ENCODE results near the gene TNS1.
A peak's percentile ranks its signal among the peaks of the same experiment; 100 is the strongest.

TNS1 gene

GRCh38 chr2:218033590-218034496 lies 31.0 kb upstream of the TNS1 start:
- Mint-ChIP-seq H3K4me1 (peaks cover 4 to 13% of the 10 kb centered on the region in 2 donors), H3K27me3 (peaks cover 0 to 3% of the 10 kb centered on the region in 2 donors), H3K36me3 (no peaks in the 10 kb centered on the region), H3K27ac (no peak overlapping the region), H3K4me3 (peak overlapping the region; percentile 68 to 80), H3K9me3 (no peaks in the 10 kb centered on the region)
- DNase-seq: no peak
- ATAC-seq (replicated peaks): peak; percentile 27 to 28

- Mint-ChIP-seq H3K36me3 (no peaks in the 10 kb centered on the region), H3K27me3 (peaks cover 0 to 3% of the 10 kb centered on the region in 2 donors), H3K4me3 (no peak overlapping the region), H3K4me1 (peaks cover 6 to 13% of the 10 kb centered on the region in 2 donors), H3K27ac (no peak overlapping the region), H3K9me3 (no peaks in the 10 kb centered on the region)
- DNase-seq: no peak
- ATAC-seq (replicated peaks): no peak
Measured at GRCh38 chr2:218033208-218033589, 30.4 kb upstream of the TNS1 start.

DNA sequence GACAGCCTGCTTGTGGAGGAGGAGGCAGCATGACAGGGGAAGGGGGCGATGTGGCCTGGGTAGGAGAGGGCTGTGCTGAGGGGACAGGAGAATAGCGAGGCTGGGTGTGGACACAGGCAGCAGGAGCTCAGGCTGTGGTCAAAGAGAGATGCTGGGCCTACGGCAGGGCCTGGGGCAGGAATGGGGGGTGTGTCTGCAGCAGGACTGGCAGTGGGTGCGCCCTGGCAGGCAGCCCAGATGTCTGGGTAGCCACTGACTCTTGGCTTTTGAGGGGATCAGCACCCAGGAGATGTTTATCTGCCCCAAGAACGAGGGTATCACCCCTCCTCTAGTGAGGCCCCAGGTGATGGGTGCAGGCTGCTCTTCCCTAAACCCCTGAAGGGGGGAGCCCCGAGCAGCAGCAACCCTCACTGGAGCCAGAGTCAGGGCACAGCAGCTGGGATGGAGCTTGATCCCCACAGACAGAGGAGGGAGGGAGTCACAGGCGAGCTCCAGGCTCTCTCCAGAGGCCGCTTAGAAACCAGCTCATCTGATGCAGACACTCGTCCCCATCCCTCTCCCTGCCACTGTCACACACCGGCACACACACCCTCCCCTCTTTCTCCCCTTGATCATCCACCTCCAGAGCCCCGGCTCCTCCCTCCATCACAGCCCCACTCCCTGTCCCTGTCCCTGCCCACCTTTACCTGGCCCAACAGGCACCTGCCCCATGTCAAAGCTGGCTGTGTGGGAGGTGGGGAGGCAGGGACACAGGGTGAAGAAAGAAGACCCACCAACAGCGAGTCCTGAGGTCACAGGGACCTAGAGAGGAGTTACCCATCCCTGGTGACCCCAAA lies 29.8 kb upstream of the TNS1 start:
- H3K27ac Mint-ChIP-seq: no peak overlapping the region
- H3K27me3 Mint-ChIP-seq: peaks cover 0 to 3% of the 10 kb centered on the region in 2 donors
- DNase-seq: no peak
- no peak for ATAC-seq (replicated peaks)
- H3K4me1 Mint-ChIP-seq: peaks cover 8 to 13% of the 10 kb centered on the region in 2 donors
- no peaks in the 10 kb centered on the region for H3K9me3 Mint-ChIP-seq
- no peaks in the 10 kb centered on the region for H3K36me3 Mint-ChIP-seq
- H3K4me3 Mint-ChIP-seq: no peak overlapping the region

GRCh38 chr2:218031771-218032257 lies 29.0 kb upstream of the TNS1 start:
- H3K4me3 Mint-ChIP-seq: no peak overlapping the region
- H3K36me3 Mint-ChIP-seq: no peaks in the 10 kb centered on the region
- no peak for ATAC-seq (replicated peaks)
- no peaks in the 10 kb centered on the region for H3K9me3 Mint-ChIP-seq
- H3K4me1 Mint-ChIP-seq: peaks cover 8 to 13% of the 10 kb centered on the region in 2 donors
- DNase-seq: no peak
- H3K27ac Mint-ChIP-seq: no peak overlapping the region
- H3K27me3 Mint-ChIP-seq: peaks cover 0 to 3% of the 10 kb centered on the region in 2 donors

DNA sequence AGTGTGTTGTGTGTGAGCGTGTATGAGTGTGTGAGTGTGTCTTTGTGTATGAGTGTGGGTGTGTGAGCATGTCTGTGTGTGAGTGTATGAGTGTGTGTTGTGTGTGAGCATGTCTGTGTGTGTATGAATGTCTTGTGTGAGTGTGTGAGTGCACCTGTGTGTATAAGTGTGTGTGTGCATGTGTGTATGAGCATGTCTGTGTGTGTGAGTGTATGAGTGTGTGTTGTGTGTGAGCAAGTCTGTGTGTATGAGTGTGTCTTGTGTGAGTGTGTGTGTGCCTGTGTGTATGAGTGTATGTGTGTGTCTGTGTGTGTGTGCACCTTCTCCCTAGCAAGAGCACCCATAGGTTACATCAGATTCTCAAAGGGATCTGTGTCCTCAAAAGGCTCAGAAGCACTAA lies 28.5 kb upstream of the TNS1 start:
- no peak overlapping the region for H3K27ac Mint-ChIP-seq
- ATAC-seq (replicated peaks): no peak
- no peak overlapping the region for H3K4me3 Mint-ChIP-seq
- no peaks in the 10 kb centered on the region for H3K9me3 Mint-ChIP-seq
- no peaks in the 10 kb centered on the region for H3K36me3 Mint-ChIP-seq
- H3K4me1 Mint-ChIP-seq: peaks cover 8 to 13% of the 10 kb centered on the region in 2 donors
- no peak for DNase-seq
- H3K27me3 Mint-ChIP-seq: peaks cover 0 to 3% of the 10 kb centered on the region in 2 donors

DNA sequence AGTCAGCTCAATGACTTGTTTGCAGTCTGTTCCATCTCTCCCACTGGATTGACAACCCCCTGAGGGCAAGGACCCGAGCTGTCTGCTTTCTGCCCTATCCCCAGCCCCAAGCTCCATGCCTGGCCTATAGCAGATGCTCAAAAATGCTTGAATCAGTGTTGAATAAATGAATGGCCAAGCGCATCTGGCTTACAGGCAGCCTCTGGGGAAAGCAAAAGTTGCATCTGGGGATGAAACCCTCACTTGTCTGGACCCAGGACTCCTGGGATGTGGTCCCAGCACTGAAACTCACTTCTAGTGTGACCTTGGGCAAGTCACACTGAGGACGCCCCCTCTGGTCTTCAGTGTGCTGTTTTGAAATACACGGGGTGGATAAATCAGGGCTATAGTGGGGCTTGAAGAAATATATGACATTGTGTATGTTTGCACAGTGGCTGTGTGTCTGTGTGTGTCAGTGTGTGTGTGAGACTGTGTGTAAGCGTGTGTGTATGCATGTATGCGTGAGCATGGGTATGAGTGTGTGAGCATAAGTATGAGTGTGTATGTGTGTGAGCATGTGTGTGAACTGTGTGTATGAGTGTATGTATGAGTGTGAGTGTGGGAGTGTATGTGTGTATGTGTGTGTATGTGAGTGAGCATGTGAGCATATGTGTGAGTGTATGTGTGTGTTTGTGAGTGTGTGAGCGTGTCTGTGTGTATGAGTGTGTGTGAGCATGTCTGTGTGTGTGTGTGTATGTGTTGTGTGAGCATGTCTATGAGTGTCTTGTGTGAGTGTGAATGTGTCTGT lies 27.8 kb upstream of the TNS1 start:
- Mint-ChIP-seq H3K36me3 (no peaks in the 10 kb centered on the region), H3K4me1 (peaks cover 8 to 12% of the 10 kb centered on the region in 2 donors), H3K4me3 (no peak overlapping the region), H3K9me3 (no peaks in the 10 kb centered on the region), H3K27ac (no peak overlapping the region), H3K27me3 (peaks cover 0 to 3% of the 10 kb centered on the region in 2 donors)
- ATAC-seq (replicated peaks) (no peak), DNase-seq (no peak)

DNA sequence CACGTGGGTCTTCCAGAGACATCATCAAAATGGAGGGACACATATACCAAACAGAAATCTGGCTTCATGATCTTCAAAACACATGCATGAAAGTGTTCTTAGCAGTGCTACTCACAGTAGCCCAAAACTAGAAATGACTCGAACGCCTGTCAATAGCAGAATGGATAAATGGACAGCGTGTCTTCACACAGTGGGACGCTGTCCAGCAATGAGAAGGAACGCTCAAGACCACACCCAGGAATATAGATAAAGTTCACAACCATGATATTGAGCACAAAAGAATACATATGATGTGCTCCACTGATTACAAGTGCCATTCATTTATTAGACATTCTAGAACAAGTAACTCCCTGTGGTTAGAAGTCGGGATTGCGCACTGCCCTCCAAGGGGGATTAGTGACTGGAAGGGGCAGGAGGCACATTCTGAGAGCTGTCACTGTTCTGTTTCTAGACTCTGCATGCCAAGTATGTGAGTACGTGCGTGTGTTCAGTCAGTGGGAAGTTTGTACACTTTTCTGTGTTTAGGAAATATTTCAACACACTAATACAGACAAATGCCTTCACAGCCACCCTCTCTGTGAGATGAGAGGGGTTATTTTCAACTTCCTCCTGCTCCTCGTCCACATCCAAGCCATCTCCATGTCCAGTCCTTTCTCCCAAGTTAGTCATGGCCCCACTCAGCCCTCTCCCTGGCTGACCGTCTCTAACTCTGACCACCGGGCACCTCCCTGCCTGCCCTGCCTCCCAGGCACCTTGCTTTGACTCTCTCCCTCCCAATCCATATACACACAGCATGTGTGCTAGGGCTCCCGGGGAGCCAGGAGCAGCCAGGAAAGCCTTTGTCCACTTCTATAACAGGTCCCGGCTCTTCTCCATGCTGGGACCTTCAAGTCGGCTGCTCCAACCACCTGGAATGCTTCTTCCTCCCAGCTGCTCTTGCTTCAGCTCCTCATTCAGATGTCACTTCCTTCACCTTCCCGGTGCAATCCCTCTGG lies 26.9 kb upstream of the TNS1 start:
- Mint-ChIP-seq H3K4me3 (no peak overlapping the region), H3K36me3 (no peaks in the 10 kb centered on the region), H3K9me3 (no peaks in the 10 kb centered on the region), H3K4me1 (peaks cover 7 to 9% of the 10 kb centered on the region in 2 donors), H3K27ac (no peak overlapping the region), H3K27me3 (peaks cover 0 to 3% of the 10 kb centered on the region in 2 donors)
- ATAC-seq (replicated peaks) (no peak), DNase-seq (no peak)

- Mint-ChIP-seq H3K36me3 (no peaks in the 10 kb centered on the region), H3K9me3 (no peaks in the 10 kb centered on the region), H3K27ac (no peak overlapping the region), H3K4me3 (no peak overlapping the region), H3K27me3 (no peaks in the 10 kb centered on the region), H3K4me1 (peaks cover 0 to 3% of the 10 kb centered on the region in 2 donors)
- ATAC-seq (replicated peaks): no peak
- peak; percentile 0 for DNase-seq
Measured at GRCh38 chr2:218028562-218029348, 26.0 kb upstream of the TNS1 start.

GRCh38 chr2:218028189-218028495 lies 25.3 kb upstream of the TNS1 start:
- Mint-ChIP-seq H3K4me3 (no peak overlapping the region), H3K27ac (no peak overlapping the region), H3K27me3 (no peaks in the 10 kb centered on the region), H3K9me3 (no peaks in the 10 kb centered on the region), H3K4me1 (peaks cover 0 to 3% of the 10 kb centered on the region in 2 donors), H3K36me3 (no peaks in the 10 kb centered on the region)
- DNase-seq (no peak), ATAC-seq (replicated peaks) (no peak)

- no peaks in the 10 kb centered on the region for H3K27me3 Mint-ChIP-seq
- peaks cover 0 to 3% of the 10 kb centered on the region in 2 donors for H3K4me1 Mint-ChIP-seq
- no peaks in the 10 kb centered on the region for H3K36me3 Mint-ChIP-seq
- ATAC-seq (replicated peaks): no peak
- H3K27ac Mint-ChIP-seq: no peak overlapping the region
- H3K9me3 Mint-ChIP-seq: no peaks in the 10 kb centered on the region
- DNase-seq: no peak
- H3K4me3 Mint-ChIP-seq: no peak overlapping the region
Measured at GRCh38 chr2:218027426-218028188, 24.8 kb upstream of the TNS1 start.

DNA sequence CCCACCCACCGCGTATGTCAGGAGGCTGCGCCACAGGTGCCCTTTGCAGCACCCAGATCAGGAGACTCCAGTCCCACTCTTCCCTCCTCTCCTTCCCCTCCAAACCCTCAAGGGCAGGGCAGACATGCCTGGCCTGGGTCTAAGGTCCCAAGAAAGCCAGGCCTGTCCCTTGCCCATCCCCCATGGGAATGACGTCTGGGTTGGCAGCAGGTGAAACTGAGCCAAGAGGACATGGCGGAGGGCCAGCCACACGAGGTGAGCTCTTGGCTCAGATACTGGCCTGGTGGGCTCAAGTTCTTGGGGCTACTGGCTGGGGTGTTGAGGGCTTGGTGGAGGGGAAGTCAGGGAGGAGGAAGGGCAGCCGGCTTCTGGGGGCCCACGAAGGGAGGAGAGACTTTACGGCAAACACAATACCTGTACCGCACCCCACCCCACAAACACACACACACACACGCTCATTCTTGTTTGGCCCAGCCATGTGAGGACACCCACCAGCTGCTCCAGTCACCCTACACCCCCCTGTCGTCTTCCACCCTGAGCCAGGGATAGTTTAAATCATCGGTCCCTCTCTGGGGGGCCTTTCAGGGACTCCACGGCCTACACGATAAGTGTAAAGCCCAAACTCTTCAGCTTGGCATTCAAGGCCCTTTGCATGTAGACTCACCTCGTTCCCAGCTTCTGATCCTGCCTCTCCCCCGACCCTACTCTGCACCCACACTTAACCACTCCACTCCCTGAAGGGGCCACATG lies 24.1 kb upstream of the TNS1 start:
- H3K9me3 Mint-ChIP-seq: no peaks in the 10 kb centered on the region
- ATAC-seq (replicated peaks): no peak
- no peak for DNase-seq
- H3K27ac Mint-ChIP-seq: no peak overlapping the region
- H3K4me3 Mint-ChIP-seq: no peak overlapping the region
- H3K27me3 Mint-ChIP-seq: no peaks in the 10 kb centered on the region
- H3K4me1 Mint-ChIP-seq: peaks cover 0 to 3% of the 10 kb centered on the region in 2 donors
- H3K36me3 Mint-ChIP-seq: no peaks in the 10 kb centered on the region

Measured in stimulated activated naive B cell treated with anti-CD40 and anti-IgM and Interleukin-4, amounts not matched to agents 10 μg/mL and 1 μg/mL and 100 μg/mL, for 72 hours (primary cell).